GM12801 (cell line): ENCODE results near the gene SEZ6.

Experiments
- TF ChIP-seq, protein P1 (sequence below): IDR thresholded peaks from one replicate; pipeline ENCODE4 v1.5.1; 2011; ENCODE audit warnings: control low read depth; ENCODE audit not compliant: insufficient read length; ENCODE audit errors: extremely low read depth

Gene SEZ6

DNA sequence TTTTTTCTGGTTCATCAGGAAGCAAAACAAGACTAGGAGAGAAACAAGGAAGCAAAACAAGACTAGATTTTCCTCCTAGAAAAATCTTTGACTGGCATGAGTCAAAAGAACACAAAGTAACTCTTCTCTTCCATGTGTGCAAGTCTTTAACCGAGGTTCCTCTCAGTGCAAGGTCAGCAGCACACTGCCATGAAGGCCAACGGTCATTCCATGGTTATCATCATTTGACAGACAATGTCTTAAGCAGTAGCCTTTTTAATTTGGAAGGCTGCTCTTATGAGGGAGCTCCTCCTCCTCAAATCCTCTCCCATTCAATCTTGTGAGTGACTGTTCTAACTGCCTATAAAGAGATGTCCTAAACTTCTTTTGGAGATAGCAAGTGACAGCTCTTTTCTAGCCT, 87.5 kb downstream of the SEZ6 start:
- TF ChIP-seq, protein P1, sequence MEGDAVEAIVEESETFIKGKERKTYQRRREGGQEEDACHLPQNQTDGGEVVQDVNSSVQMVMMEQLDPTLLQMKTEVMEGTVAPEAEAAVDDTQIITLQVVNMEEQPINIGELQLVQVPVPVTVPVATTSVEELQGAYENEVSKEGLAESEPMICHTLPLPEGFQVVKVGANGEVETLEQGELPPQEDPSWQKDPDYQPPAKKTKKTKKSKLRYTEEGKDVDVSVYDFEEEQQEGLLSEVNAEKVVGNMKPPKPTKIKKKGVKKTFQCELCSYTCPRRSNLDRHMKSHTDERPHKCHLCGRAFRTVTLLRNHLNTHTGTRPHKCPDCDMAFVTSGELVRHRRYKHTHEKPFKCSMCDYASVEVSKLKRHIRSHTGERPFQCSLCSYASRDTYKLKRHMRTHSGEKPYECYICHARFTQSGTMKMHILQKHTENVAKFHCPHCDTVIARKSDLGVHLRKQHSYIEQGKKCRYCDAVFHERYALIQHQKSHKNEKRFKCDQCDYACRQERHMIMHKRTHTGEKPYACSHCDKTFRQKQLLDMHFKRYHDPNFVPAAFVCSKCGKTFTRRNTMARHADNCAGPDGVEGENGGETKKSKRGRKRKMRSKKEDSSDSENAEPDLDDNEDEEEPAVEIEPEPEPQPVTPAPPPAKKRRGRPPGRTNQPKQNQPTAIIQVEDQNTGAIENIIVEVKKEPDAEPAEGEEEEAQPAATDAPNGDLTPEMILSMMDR = no peak

DNA sequence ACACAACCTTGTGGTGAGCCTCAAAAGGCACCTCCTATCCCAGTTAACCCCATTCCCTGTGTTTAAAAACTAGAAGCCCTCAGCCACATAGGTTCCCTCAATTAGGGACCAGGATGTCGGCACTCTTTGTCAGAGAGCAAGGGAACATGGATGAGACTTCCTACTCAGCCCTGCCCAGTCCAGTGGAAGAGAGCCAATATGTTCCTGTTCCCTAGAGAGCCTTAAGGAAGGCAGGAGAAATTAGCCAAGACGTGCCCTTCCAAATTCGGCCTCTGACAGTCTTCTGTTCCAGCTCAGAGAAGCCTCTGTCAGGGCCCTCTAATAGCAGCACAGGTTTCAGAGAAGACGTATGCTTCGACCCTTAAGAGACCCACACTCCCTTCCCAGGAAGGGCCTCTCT, 88.4 kb downstream of the SEZ6 start:
- TF ChIP-seq, protein P1 = no peak

DNA sequence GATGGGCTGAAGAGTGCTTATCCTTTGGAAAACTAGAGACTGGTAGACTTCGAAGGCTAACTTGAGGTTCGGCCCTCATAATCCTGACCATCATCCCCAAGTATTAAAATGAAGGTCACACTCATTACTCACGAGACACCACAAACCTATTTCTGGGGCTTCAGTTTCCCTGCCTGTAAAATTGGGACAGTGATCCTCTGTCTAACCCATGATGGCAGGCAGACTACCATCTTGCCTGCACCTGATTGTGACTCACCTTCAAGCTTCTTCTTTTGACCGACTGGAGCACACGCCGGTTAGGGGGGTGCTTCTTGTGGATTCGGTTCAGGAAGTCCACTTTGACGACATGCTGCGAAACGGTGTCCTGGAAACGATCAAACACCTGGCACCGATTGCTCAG, 88.8 kb downstream of the SEZ6 start:
- TF ChIP-seq, protein P1 = no peak

DNA sequence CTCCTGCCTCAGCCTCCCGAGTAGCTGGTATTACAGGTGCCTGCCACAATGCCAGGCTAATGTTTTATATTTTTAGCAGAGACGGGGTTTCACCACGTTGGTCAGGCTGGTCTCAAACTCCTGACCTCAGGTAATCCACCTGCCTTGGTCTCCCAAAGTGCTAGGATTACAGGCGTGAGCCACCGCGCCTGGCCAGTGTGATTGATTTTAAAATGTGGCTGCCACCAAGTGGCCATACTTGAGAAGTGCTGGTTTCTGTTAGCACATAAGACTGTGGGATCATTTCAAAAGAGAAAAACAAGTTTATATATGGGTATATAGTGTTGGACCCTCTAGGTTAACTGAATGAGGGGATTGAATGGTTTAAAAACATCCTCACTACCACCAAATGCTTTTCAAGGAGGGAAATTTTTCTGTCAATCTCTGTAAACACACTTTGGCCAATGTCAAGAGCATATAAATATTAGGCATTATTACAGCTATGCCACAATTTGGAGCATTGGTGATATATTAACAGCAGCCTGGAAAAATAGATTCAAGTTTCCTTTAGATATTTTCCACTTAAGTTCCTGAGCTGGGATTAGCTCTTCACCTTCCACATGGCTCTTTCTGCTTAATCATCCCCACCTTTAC, 89.4 kb downstream of the SEZ6 start:
- TF ChIP-seq, protein P1 = no peak

DNA sequence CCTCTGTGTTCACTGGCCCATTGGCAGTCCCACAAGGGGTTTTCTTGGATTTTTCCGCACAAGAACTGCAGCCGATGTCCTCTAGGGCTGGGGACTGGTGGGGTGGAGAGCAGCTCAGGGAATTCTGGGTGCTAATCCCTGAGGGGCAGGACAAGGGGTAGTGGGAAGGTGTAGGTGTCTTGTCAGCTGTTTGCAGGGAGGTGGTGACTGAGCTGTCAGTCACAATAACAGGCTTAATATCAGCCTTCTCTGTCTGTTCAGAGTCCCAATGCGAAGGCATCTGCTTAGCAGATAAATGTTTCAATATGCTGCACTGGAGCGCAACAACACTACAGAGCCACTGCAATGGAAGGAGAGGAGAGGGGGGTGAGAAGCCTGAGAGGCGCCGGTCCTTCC, 92.9 kb downstream of the SEZ6 start:
- TF ChIP-seq, protein P1 = no peak

DNA sequence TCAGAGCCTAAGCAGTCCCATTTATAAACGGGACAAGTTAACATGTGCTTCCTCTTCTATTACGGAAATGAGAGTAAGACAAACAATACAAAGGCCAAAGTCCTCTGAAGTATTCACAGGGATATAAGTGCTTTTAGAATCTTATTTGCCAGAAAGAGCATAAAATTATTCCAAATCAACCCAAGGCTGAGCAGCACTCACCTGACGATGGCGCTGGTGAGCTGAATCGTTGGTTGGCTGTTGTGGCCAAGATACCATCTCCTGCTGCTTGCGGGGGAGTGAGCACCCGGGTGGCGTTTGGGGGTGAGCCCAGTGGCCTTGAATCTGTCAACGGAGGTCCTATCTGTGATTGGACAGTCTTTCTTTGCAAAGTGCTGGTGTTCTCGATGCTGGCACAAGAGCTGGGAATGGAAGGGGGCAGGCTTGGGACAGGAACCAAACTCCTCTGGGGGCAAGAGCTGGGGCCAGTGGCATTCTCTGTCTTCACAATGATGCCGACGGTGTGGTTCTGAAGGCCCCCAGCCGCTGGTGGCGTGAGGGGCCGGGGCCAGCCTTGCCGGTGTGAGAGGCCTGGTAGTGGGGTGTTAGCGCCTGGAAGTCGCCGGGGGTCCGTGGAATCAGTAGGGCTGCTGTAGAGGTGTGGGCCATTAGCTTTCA, 93.4 kb downstream of the SEZ6 start:
- TF ChIP-seq, protein P1 = no peak

DNA sequence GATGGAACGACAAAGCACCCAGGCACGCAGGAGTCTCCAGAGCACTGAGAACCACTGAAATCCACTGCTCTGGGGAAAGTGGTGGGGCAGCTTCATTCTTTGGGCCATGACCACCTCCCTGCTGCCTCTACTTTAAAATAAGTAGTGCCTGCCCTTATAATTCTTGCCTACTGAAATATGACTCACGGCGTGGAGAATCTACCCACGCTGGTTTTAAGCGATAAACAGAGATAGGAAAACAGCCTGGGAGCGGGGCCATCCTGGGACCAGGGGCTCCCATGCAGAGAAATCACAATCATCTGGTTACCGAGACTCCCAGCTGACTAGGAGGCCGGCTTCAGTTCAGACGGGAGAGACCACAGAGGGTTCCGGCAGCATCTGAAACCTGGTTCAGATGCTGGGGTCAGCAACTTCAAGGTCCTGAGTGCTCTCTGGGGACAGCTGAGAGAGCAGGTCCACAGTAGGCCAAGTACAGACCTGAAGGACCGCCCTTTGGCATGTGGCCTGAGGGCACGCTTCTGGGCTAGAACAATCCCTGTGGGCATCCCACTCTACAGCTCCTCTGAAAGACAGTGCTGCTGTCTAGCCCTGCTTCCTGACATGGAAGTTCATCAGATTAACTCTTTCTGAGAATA, 94.3 kb downstream of the SEZ6 start:
- TF ChIP-seq, protein P1 = no peak
